GM12892 (cell line): ENCODE results near the gene UBR3.

Experiments used
- POLR2A ChIP-seq: IDR thresholded peaks from 2 replicates; pipeline ENCODE4 v1.6.1; 2011; ENCODE audit warnings: low read depth, low read length, control low read depth
- POLR2AphosphoS5 ChIP-seq: IDR thresholded peaks from 2 replicates; pipeline ENCODE4 v1.6.1; 2011; ENCODE audit warnings: low read depth, low read length, control low read depth
- TAF1 ChIP-seq: IDR thresholded peaks from 2 replicates; pipeline ENCODE4 v1.6.1; 2011; ENCODE audit warnings: low read depth, mild to moderate bottlenecking, control low read depth, low read length, borderline replicate concordance

DNA sequence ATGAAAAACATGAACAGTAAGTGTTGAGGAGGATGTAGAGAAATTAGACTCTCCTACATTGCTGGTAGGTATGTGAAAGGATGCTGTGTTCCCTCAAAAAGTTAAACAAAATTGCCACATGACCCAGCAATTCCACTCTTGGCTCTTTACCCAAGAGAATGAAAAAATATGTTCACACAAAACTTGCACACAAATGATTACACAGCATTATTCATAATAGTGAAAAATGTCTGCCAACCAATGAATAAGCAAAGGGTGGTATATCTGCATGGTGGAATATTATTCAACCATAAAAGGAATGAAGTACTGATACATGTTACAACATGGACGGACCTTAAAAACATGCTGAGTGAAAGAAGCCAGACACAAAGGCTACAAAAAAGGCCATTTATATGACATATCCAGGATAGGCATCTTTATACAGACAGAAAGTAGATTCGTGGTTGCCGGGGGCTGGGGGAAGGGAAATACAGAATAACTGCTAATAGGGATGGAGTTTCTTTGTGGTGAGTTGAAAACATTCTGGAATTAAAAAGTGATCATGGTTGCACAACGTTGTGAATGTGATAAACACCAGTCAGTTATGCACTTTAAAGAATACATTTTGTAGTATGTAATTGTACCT lies 265.3 kb downstream of the UBR3 start:
- TF ChIP-seq POLR2AphosphoS5 (no peak), TAF1 (no peak), POLR2A (no peak)
